HEK293 (cell line): ENCODE data around the gene STK32C.

Source experiments
- CTCF ChIA-PET: fragments of 350-600 bp; formaldehyde crosslinking; extraction: SDS; loops from one replicate; lab custom pipeline; 2021; ENCODE audit warnings: antibody characterized with exemption; lab: Yijun Ruan, JAX
- POLR2A ChIA-PET: fragments of 300-600 bp; formaldehyde crosslinking; extraction: SDS; loops from one replicate; lab custom pipeline; 2020; ENCODE audit warnings: antibody characterized with exemption, inconsistent platforms; lab: Yijun Ruan, JAX
- H3K27ac ChIP-seq: fragments of 200-500 bp; sonication (Bioruptor generic); 2 replicates; pipeline ENCODE4 v1.5.1; 2014; ENCODE audit warnings: low read depth, low read length, control low read depth, inconsistent platforms; ENCODE audit errors: extremely low read depth
- H3K36me3 ChIP-seq, 2 experiments: fragments of 200-500 bp in 1 of 2; sonication (Bioruptor generic) in 1 of 2; 1 replicate in 1 of 2; 2 replicates in 1 of 2; pipeline ENCODE4 v1.5.1; 2014 to 2017; ENCODE audit warnings: inconsistent platforms in 2 of 2, low read length in 2 of 2; ENCODE audit not compliant: control insufficient read depth in 2 of 2, insufficient read depth in 1 of 2
- H3K4me1 ChIP-seq: fragments of 200-500 bp; sonication (Bioruptor generic); 2 replicates; pipeline ENCODE4 v1.5.1; 2014; ENCODE audit warnings: mild to moderate bottlenecking, low read length, inconsistent platforms; ENCODE audit not compliant: control insufficient read depth, insufficient read depth
- H3K4me3 ChIP-seq: 2 replicates; pipeline ENCODE4 v1.5.1; 2011; ENCODE audit warnings: low read depth, mild to moderate bottlenecking, control low read depth, low read length, moderate library complexity
- H3K9me3 ChIP-seq: fragments of 200-500 bp; sonication (Bioruptor generic); 2 replicates; pipeline ENCODE4 v1.5.1; 2014; ENCODE audit warnings: low read depth, low read length, inconsistent platforms; ENCODE audit not compliant: control insufficient read depth, insufficient read depth
- BCL11B ChIP-seq: fragments of 450-650 bp; formaldehyde crosslinking; IDR thresholded peaks from 2 replicates; pipeline ENCODE4 v1.5.1; 2016; ENCODE audit warnings: low read depth, missing biosample characterization, missing genetic modification characterization
- BCL6B ChIP-seq: fragments of 450-650 bp; formaldehyde crosslinking; IDR thresholded peaks from 2 replicates; pipeline ENCODE4 v1.5.1; 2017; ENCODE audit warnings: missing biosample characterization, missing genetic modification characterization
- EGR2 ChIP-seq: fragments of 450-650 bp; formaldehyde crosslinking; IDR thresholded peaks from 2 replicates; pipeline ENCODE4 v1.5.1; 2016; ENCODE audit warnings: low read depth, missing biosample characterization, missing genetic modification characterization
- GLI2 ChIP-seq: fragments of 450-650 bp; formaldehyde crosslinking; IDR thresholded peaks from 2 replicates; pipeline ENCODE4; 2017; ENCODE audit warnings: missing biosample characterization, missing genetic modification characterization, low read depth, borderline replicate concordance
- GLIS2 ChIP-seq: fragments of 450-650 bp; formaldehyde crosslinking; IDR thresholded peaks from 2 replicates; pipeline ENCODE4 v1.5.1; 2016; ENCODE audit warnings: missing biosample characterization, missing genetic modification characterization
- HOXC10 ChIP-seq: sonication (generic); formaldehyde crosslinking; IDR thresholded peaks from 2 replicates; pipeline ENCODE4 v1.8.1; 2023; ENCODE audit warnings: mild to moderate bottlenecking, missing genetic modification reagents
- IKZF3 ChIP-seq: fragments of 450-650 bp; IDR thresholded peaks from 2 replicates; pipeline ENCODE4 v1.5.0; 2018; ENCODE audit warnings: missing biosample characterization, mild to moderate bottlenecking, missing genetic modification characterization, moderate library complexity
- KLF1 ChIP-seq: fragments of 450-650 bp; formaldehyde crosslinking; IDR thresholded peaks from 2 replicates; pipeline ENCODE4 v1.5.1; 2016; ENCODE audit warnings: missing biosample characterization, missing genetic modification characterization
- REPIN1 ChIP-seq: fragments of 450-650 bp; formaldehyde crosslinking; IDR thresholded peaks from 2 replicates; pipeline ENCODE4 v1.5.1; 2017; ENCODE audit warnings: missing biosample characterization, missing genetic modification characterization, low read depth
- SCRT1 ChIP-seq: fragments of 450-650 bp; formaldehyde crosslinking; IDR thresholded peaks from 2 replicates; pipeline ENCODE4 v1.5.1; 2016; ENCODE audit warnings: missing biosample characterization, missing genetic modification characterization, borderline replicate concordance
- SP7 ChIP-seq: fragments of 450-650 bp; formaldehyde crosslinking; IDR thresholded peaks from 2 replicates; pipeline ENCODE4 v1.5.1; 2016; ENCODE audit warnings: missing biosample characterization, missing genetic modification characterization
- YY2 ChIP-seq: fragments of 450-650 bp; formaldehyde crosslinking; IDR thresholded peaks from 2 replicates; pipeline ENCODE4 v1.5.1; 2016; ENCODE audit warnings: missing biosample characterization, missing genetic modification characterization
- ZBTB44 ChIP-seq: fragments of 450-650 bp; IDR thresholded peaks from 2 replicates; pipeline ENCODE4 v1.5.1; 2018; ENCODE audit warnings: missing biosample characterization, mild to moderate bottlenecking, missing genetic modification characterization
- ZBTB48 ChIP-seq: fragments of 450-650 bp; formaldehyde crosslinking; IDR thresholded peaks from 2 replicates; pipeline ENCODE4 v1.5.1; 2016; ENCODE audit warnings: missing biosample characterization, missing genetic modification characterization
- ZFP37 ChIP-seq: fragments of 450-650 bp; formaldehyde crosslinking; IDR thresholded peaks from 2 replicates; pipeline ENCODE4 v1.5.1; 2016; ENCODE audit warnings: missing biosample characterization, missing genetic modification characterization
- ZIC2 ChIP-seq: fragments of 450-650 bp; formaldehyde crosslinking; IDR thresholded peaks from 2 replicates; pipeline ENCODE4 v1.5.1; 2016; ENCODE audit warnings: missing biosample characterization, missing genetic modification characterization
- ZNF133 ChIP-seq: fragments of 450-650 bp; formaldehyde crosslinking; IDR thresholded peaks from 2 replicates; pipeline ENCODE4 v1.5.1; 2016; ENCODE audit warnings: missing biosample characterization, missing genetic modification characterization
- ZNF16 ChIP-seq: fragments of 450-650 bp; formaldehyde crosslinking; IDR thresholded peaks from 2 replicates; pipeline ENCODE4 v1.5.1; 2016; ENCODE audit warnings: low read depth, missing biosample characterization, missing genetic modification characterization
- ZNF24 ChIP-seq: fragments of 450-650 bp; formaldehyde crosslinking; IDR thresholded peaks from 2 replicates; pipeline ENCODE4 v1.5.1; 2016; ENCODE audit warnings: missing biosample characterization, missing genetic modification characterization
- ZNF324 ChIP-seq: fragments of 450-650 bp; formaldehyde crosslinking; IDR thresholded peaks from 2 replicates; pipeline ENCODE4 v1.5.1; 2016; ENCODE audit warnings: missing biosample characterization, missing genetic modification characterization
- ZNF366 ChIP-seq: fragments of 450-650 bp; formaldehyde crosslinking; conservative IDR thresholded peaks from 2 replicates; pipeline ENCODE4 v1.5.1; 2016; ENCODE audit warnings: missing biosample characterization, missing genetic modification characterization
- ZNF426 ChIP-seq: fragments of 450-650 bp; formaldehyde crosslinking; IDR thresholded peaks from 2 replicates; pipeline ENCODE4 v1.5.1; 2017; ENCODE audit warnings: missing biosample characterization, missing genetic modification characterization, mild to moderate bottlenecking, inconsistent platforms, moderate library complexity
- ZNF433 ChIP-seq: fragments of 450-650 bp; formaldehyde crosslinking; IDR thresholded peaks from 2 replicates; pipeline ENCODE4 v1.5.1; 2016; ENCODE audit warnings: missing biosample characterization, missing genetic modification characterization, low read depth
- ZNF513 ChIP-seq: fragments of 450-650 bp; IDR thresholded peaks from 2 replicates; pipeline ENCODE4 v1.5.1; 2018; ENCODE audit warnings: missing biosample characterization, missing genetic modification characterization
- ZNF549 ChIP-seq: fragments of 450-650 bp; IDR thresholded peaks from 2 replicates; pipeline ENCODE4 v1.5.1; 2018; ENCODE audit warnings: missing biosample characterization, missing genetic modification characterization, mild to moderate bottlenecking, inconsistent platforms, moderate library complexity
- ZNF596 ChIP-seq: fragments of 450-650 bp; IDR thresholded peaks from 2 replicates; pipeline ENCODE4 v1.5.0; 2018; ENCODE audit warnings: missing biosample characterization, mild to moderate bottlenecking, missing genetic modification characterization, moderate library complexity
- ZNF623 ChIP-seq: fragments of 450-650 bp; formaldehyde crosslinking; IDR thresholded peaks from 2 replicates; pipeline ENCODE4 v1.5.1; 2016; ENCODE audit warnings: missing biosample characterization, missing genetic modification characterization
- ZNF629 ChIP-seq: fragments of 450-650 bp; formaldehyde crosslinking; IDR thresholded peaks from 2 replicates; pipeline ENCODE4 v1.5.1; 2017; ENCODE audit warnings: missing biosample characterization, missing genetic modification characterization
- ZNF654 ChIP-seq: fragments of 450-650 bp; formaldehyde crosslinking; IDR thresholded peaks from 2 replicates; pipeline ENCODE4 v1.5.1; 2016; ENCODE audit warnings: low read depth, missing biosample characterization, missing genetic modification characterization
- ZNF660 ChIP-seq: fragments of 450-650 bp; IDR thresholded peaks from 2 replicates; pipeline ENCODE4 v1.5.1; 2018; ENCODE audit warnings: missing biosample characterization, mild to moderate bottlenecking, missing genetic modification characterization
- ZNF704 ChIP-seq: fragments of 450-650 bp; formaldehyde crosslinking; IDR thresholded peaks from 2 replicates; pipeline ENCODE4 v1.5.1; 2016; ENCODE audit warnings: missing biosample characterization, missing genetic modification characterization
- ZNF747 ChIP-seq: fragments of 450-650 bp; formaldehyde crosslinking; IDR thresholded peaks from 2 replicates; pipeline ENCODE4 v1.5.1; 2016; ENCODE audit warnings: missing biosample characterization, missing genetic modification characterization
- ZNF792 ChIP-seq: fragments of 450-650 bp; formaldehyde crosslinking; IDR thresholded peaks from 2 replicates; pipeline ENCODE4 v1.5.1; 2016; ENCODE audit warnings: missing biosample characterization, missing genetic modification characterization
- ZXDB ChIP-seq: fragments of 450-650 bp; formaldehyde crosslinking; IDR thresholded peaks from 2 replicates; pipeline ENCODE4 v1.5.1; 2016; ENCODE audit warnings: missing biosample characterization, missing genetic modification characterization

Gene STK32C

GRCh38 chr10:132257271-132257670, 50.5 kb downstream of the STK32C start (continued):
- TF ChIP-seq SCRT1 (tag by site-specific recombination) (no peak), ZBTB48 (tag by site-specific recombination) (no peak), ZXDB (no peak), ZNF629 (tag by site-specific recombination) (no peak), REPIN1 (tag by site-specific recombination) (no peak), ZNF366 (tag by site-specific recombination) (no peak), ZBTB44 (tag by site-specific recombination) (no peak), ZNF654 (no peak), YY2 (no peak), ZNF513 (tag by site-specific recombination) (no peak), ZNF433 (no peak), ZNF660 (no peak), ZNF792 (tag by site-specific recombination) (no peak), KLF1 (peak; percentile 58), EGR2 (tag by site-specific recombination) (peak; percentile 68), GLIS2 (peak; percentile 31; the same call in 1 of the 2 replicates), ZIC2 (tag by site-specific recombination) (peak; percentile 41; the same call in 1 of the 2 replicates), ZNF426 (tag by site-specific recombination) (no peak), ZNF324 (tag by site-specific recombination) (no peak), ZNF16 (tag by site-specific recombination) (no peak)

- no peak overlapping the region for H3K4me3 ChIP-seq
- H3K9me3 ChIP-seq: no peaks in the 10 kb centered on the region
- no peaks in the 10 kb centered on the region for H3K4me1 ChIP-seq
- POLR2A ChIA-PET: interaction anchor here (0.5 kb wide), 1 partner anchor 113 kb away, joined by 5 read pairs; no protein-coding TSS in a partner anchor
- H3K27ac ChIP-seq: no peak overlapping the region
- no peaks in the 10 kb centered on the region for H3K36me3 ChIP-seq
- CTCF ChIA-PET: interaction anchor here (0.6 kb wide), 1 partner anchor 33 kb away, joined by 3 read pairs; no protein-coding TSS in a partner anchor
- TF ChIP-seq GLI2 (tag by site-specific recombination) (no peak), ZNF660 (no peak), ZNF549 (tag by site-specific recombination) (no peak), HOXC10 (CRISPR knock-in tag) (no peak), ZNF623 (tag by site-specific recombination) (no peak), ZNF133 (tag by site-specific recombination) (no peak), IKZF3 (tag by site-specific recombination) (no peak), ZNF596 (tag by site-specific recombination) (no peak), ZFP37 (tag by site-specific recombination) (no peak), SP7 (tag by site-specific recombination) (no peak), BCL6B (tag by site-specific recombination) (no peak), BCL11B (no peak), ZNF513 (tag by site-specific recombination) (no peak), ZNF704 (tag by site-specific recombination) (no peak), ZIC2 (tag by site-specific recombination) (no peak), ZNF747 (tag by site-specific recombination) (no peak), ZNF24 (tag by site-specific recombination) (no peak)
Measured at GRCh38 chr10:132256866-132257265, 50.9 kb downstream of the STK32C start.
